ENCODE data around the gene TPH1. TPM values are rescaled to one million over a fixed set of nuclear protein-coding genes. Genes with fewer than 3 reads are reported as not detected.

TPH1 gene
- total RNA-seq, 4 donors from 2014 or later, result 0.07 to 0.51 (median 0.10) TPM

Other genes starting within 250 kb of the TPH1 start
- 10 to 100 TPM; 11.8 to 34.7 (median 24.5) TPM for gene SERGEF, start 33.2 kb downstream of the TPH1 start, total RNA-seq
- 10 to 100 TPM in 1 of 4 donors, 1 to 10 TPM in 3; 3.0 to 16.1 (median 4.4) TPM for gene SAAL1, start 59.8 kb upstream of the TPH1 start, total RNA-seq
- not detected for gene MRGPRX3, start 86.3 kb upstream of the TPH1 start, total RNA-seq
- gene MRGPRX4, start 126.6 kb upstream of the TPH1 start, total RNA-seq, result not detected
- gene SAA4, start 190.5 kb upstream of the TPH1 start, total RNA-seq, result 1 to 10 TPM in 2 of 4 donors, not detected in 2; 2.5 to 3.9 TPM
- 10 to 100 TPM in 3 of 4 donors, 1 to 10 TPM in 1; 2.0 to 67.5 (median 42.8) TPM for gene SAA2, start 202.4 kb upstream of the TPH1 start, total RNA-seq
- 100 to 1,000 TPM in 2 of 4 donors, 10 to 100 TPM in 1, 1 to 10 TPM in 1; 5.7 to 145 (median 89.3) TPM for gene SAA1, start 220.0 kb upstream of the TPH1 start, total RNA-seq

Data from gastrocnemius medialis (tissue), 4 donors.